ENCODE data around the gene ABO. TPM values are rescaled to one million over a fixed set of nuclear protein-coding genes. Genes with fewer than 3 reads are reported as not detected.

Gene ABO
- total and polyA plus RNA-seq, 2 of the 8 experiments (the other 6 are each of a cell fraction or from before 2014, with no cell fraction given): 0.03 TPM; not detected in 1

- H2BK120ac ChIP-seq (replicated peaks; ENCODE audit: low read depth, low read length): no peak overlapping the region
- H4K5ac ChIP-seq (ENCODE audit: insufficient read length, low read depth, low read length): no peak overlapping the region
- H3K79me2 ChIP-seq (ENCODE audit: control insufficient read depth in 1 of 2, insufficient read depth in 2 of 2, low read length in 2 of 2): no peaks in the 10 kb centered on the region
- no peak overlapping the region for H3K4ac ChIP-seq (replicated peaks; ENCODE audit: insufficient read length, low read depth, low read length)
- H3K27me3 ChIP-seq (replicated peaks in 1 of 4; ENCODE audit: control insufficient read depth in 3 of 4, extremely low read depth in 1 of 4, insufficient read depth in 3 of 4, low read length in 3 of 4): no peaks in the 10 kb centered on the region
- no peaks in the 10 kb centered on the region for H3K36me3 ChIP-seq (ENCODE audit: control insufficient read depth in 2 of 4, insufficient read depth in 4 of 4, low read length in 3 of 4)
- WGBS, 2 experiments (ENCODE audit: extremely low coverage in 1 of 2, insufficient coverage in 1 of 2, insufficient read length in 1 of 2, insufficient replicate concordance in 2 of 2, low coverage in 1 of 2, low lambda C conversion rate in 2 of 2, missing lambda C conversion rate in 1 of 2): 94% methylated on average over 6 of the region's 6 CpGs; no CpG with 5 or more reads in 1 of the 2 experiments
- no peaks in the 10 kb centered on the region for H3K79me1 ChIP-seq (ENCODE audit: low read depth, low read length)
- DNase-seq (ENCODE audit: low read depth in 1 of 2, low spot score in 2 of 2) (no peak), FAIRE-seq (no peak)
- H3K14ac ChIP-seq (ENCODE audit: insufficient read length): no peak overlapping the region
- no peak overlapping the region for H2BK20ac ChIP-seq (ENCODE audit: low read length)
- H2BK5ac ChIP-seq (ENCODE audit: low read depth, low read length): no peak overlapping the region
- no peak overlapping the region for H3K4me2 ChIP-seq (ENCODE audit: insufficient read depth in 1 of 2, low read depth in 2 of 2, low read length in 2 of 2)
- H3K9me3 ChIP-seq (ENCODE audit: insufficient read depth in 2 of 2, low read depth in 1 of 2, low read length in 1 of 2): no peaks in the 10 kb centered on the region
- H2AFZ ChIP-seq (ENCODE audit: low read length): no peak overlapping the region
- H2BK12ac ChIP-seq (ENCODE audit: low read depth, low read length): no peak overlapping the region
- POLR2A ChIA-PET (ENCODE audit: partially characterized antibody): interaction anchor here (0.7 kb wide), 1 partner anchor 17 kb away, joined by 3 read pairs; no protein-coding TSS in a partner anchor
- H3K27ac ChIP-seq (ENCODE audit: low read depth, low read length): no peak overlapping the region
- no peak overlapping the region for H4K91ac ChIP-seq (replicated peaks; ENCODE audit: insufficient read length, low read length)
- no peaks in the 10 kb centered on the region for H3K23me2 ChIP-seq (ENCODE audit: low read depth, low read length)
- no peak overlapping the region for H3K18ac ChIP-seq (ENCODE audit: extremely low read depth, low read length)
- H4K20me1 ChIP-seq (replicated peaks in 1 of 2; ENCODE audit: control insufficient read depth in 1 of 2, insufficient read depth in 2 of 2, low read length in 2 of 2): no peaks in the 10 kb centered on the region
- H3K4me3 ChIP-seq (ENCODE audit: extremely low read depth in 1 of 4, insufficient read depth in 2 of 4, low read depth in 3 of 4, low read length in 4 of 4): no peak overlapping the region
- no peak overlapping the region for H2AK5ac ChIP-seq (ENCODE audit: low read depth, low read length)
- H3K23ac ChIP-seq (ENCODE audit: insufficient read length): no peak overlapping the region
- CTCF ChIA-PET (ENCODE audit: partially characterized antibody): interaction anchor here (0.6 to 3.9 kb wide), 6 partner anchors 8 to 83 kb away, joined by 3 to 24 read pairs (median 4); no protein-coding TSS in a partner anchor
- no peak overlapping the region for H2BK15ac ChIP-seq (ENCODE audit: low read length)
- no peak overlapping the region for H3K56ac ChIP-seq (replicated peaks; ENCODE audit: insufficient read length, low read depth, low read length)
- no peak overlapping the region for H3K9ac ChIP-seq (replicated peaks in 1 of 4; ENCODE audit: extremely low read depth in 1 of 4, low read depth in 3 of 4, low read length in 3 of 4)
- TF ChIP-seq EGR1 (IDR thresholded peaks at IDR 0.05; ENCODE audit: borderline replicate concordance, low read depth, low read length) (no peak), CBX8 (IDR thresholded peaks at IDR 0.05; ENCODE audit: borderline replicate concordance, low read depth, low read length) (no peak), CBX5 (IDR thresholded peaks at IDR 0.05; ENCODE audit: low read depth, low read length) (no peak), EP300 (IDR thresholded peaks at IDR 0.05; ENCODE audit: borderline replicate concordance in 1 of 2, low read depth in 2 of 2, low read length in 2 of 2) (no peak), SIN3A (conservative IDR thresholded peaks at IDR 0.05 in 1 of 2, IDR thresholded peaks at IDR 0.05 in 1 of 2; ENCODE audit: low read depth in 1 of 2, low read length in 2 of 2) (no peak)
- no peaks in the 10 kb centered on the region for H3K4me1 ChIP-seq (replicated peaks in 1 of 4; ENCODE audit: control insufficient read depth in 3 of 4, insufficient read depth in 4 of 4, low read length in 3 of 4)
- no peak overlapping the region for H4K8ac ChIP-seq (ENCODE audit: extremely low read depth, insufficient read depth, low read length)
Observed at GRCh38 chr9:133247632-133248031, 27.4 kb downstream of the ABO start.
